NCI-H1092 (cell line): ENCODE data around the gene SERPINB6.
"Not testable (repeated sequence)": the region's sequence is repeated elsewhere in the genome, so short reads cannot be mapped to it uniquely, and the experiment has no call there.

Experiments used
- DNase-seq: peaks from one replicate; lab custom pipeline; 2025; lab: John Stamatoyannopoulos, UW

Gene SERPINB6

GRCh38 chr6:2958331-2958711, 13.0 kb downstream of the SERPINB6 start:
- DNase-seq, result no peak

GRCh38 chr6:2957696-2958330, 13.6 kb downstream of the SERPINB6 start:
- DNase-seq, result no peak

GRCh38 chr6:2956930-2957685, 14.3 kb downstream of the SERPINB6 start:
- no peak for DNase-seq

- DNase-seq, result no peak
Observed at GRCh38 chr6:2953098-2953497, 18.3 kb downstream of the SERPINB6 start.

- DNase-seq, result no peak
Observed at GRCh38 chr6:2952557-2953095, 18.7 kb downstream of the SERPINB6 start.

GRCh38 chr6:2951728-2952127, 19.6 kb downstream of the SERPINB6 start:
- DNase-seq, result no peak

GRCh38 chr6:2950713-2951112, 20.7 kb downstream of the SERPINB6 start:
- no peak for DNase-seq

- no peak for DNase-seq
Observed at GRCh38 chr6:2949536-2950083, 21.8 kb downstream of the SERPINB6 start.

- no peak for DNase-seq
Observed at GRCh38 chr6:2949121-2949520, 22.2 kb downstream of the SERPINB6 start.

- DNase-seq, result no peak
Observed at GRCh38 chr6:2948228-2949025, 22.9 kb downstream of the SERPINB6 start.

- no peak for DNase-seq
Observed at GRCh38 chr6:2947445-2947844, 23.9 kb downstream of the SERPINB6 start.

GRCh38 chr6:2945153-2945452, 26.3 kb downstream of the SERPINB6 start:
- no peak for DNase-seq

GRCh38 chr6:2944405-2945152, 26.8 kb downstream of the SERPINB6 start:
- DNase-seq, result no peak

GRCh38 chr6:2943564-2943955, 27.8 kb downstream of the SERPINB6 start:
- DNase-seq, result no peak

GRCh38 chr6:2942914-2943563, 28.3 kb downstream of the SERPINB6 start:
- DNase-seq, result no peak

GRCh38 chr6:2942116-2942515, 29.3 kb downstream of the SERPINB6 start:
- not testable (repeated sequence) for DNase-seq

- no peak for DNase-seq
Observed at GRCh38 chr6:2940851-2941250, 30.5 kb downstream of the SERPINB6 start.

- DNase-seq, result no peak
Observed at GRCh38 chr6:2940010-2940850, 31.1 kb downstream of the SERPINB6 start.

- DNase-seq, result no peak
Observed at GRCh38 chr6:2939315-2940009, 31.9 kb downstream of the SERPINB6 start.

- no peak for DNase-seq
Observed at GRCh38 chr6:2938632-2939083, 32.7 kb downstream of the SERPINB6 start.
